ENCODE measurements around the gene OR2G6.
"Not testable (repeated sequence)": the region's sequence is repeated elsewhere in the genome, so short reads cannot be mapped to it uniquely, and the experiment has no call there.

OR2G6 gene
- total RNA-seq = 0 reads per million in 2 donors

DNA sequence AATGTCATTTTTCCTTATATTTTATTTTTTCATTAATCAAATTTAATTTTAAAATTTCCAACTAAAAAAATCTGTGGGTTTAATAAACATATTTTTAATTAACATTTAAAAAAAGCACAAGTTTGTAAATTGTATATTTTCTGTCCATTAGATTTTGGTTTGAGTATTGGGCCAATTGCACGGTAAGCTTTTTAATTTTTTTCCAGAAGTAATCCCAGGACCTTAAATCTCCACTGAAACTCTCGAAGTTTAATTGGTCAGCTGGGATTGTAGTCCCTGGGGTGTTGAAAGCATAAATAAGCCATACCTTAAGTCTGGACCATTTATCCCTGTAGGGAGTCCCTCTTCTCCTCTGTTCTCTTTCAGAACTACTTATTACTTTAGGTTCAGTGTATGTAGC is at the start of gene OR2G6:
OR2G6 (plus strand) TSS at position 301 of the 400 bp plus-strand sequence. CDS start 13,574 bp downstream, outside the sequence.
- DNase-seq = not testable (repeated sequence)

DNA sequence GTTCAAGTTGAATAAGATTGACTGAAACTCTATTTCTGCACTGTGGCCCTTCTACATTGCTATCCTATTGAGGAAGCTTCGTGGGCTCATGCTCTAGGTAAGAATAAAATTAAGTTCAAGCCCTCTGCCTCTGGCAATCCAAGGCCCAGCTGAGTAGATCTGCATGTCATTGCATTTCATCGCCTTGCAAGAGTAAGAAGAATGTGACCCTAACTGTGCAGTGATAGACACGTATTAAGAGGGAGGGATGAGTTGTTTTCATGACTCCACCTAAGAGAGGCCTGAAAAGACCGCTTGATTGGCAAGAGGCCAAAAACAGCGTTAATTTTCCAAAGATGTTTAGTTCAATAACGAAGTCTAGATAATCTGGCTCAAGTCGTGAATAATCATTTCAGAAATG is 48.8 kb upstream of the OR2G6 start:
- not testable (repeated sequence) for DNase-seq

DNA sequence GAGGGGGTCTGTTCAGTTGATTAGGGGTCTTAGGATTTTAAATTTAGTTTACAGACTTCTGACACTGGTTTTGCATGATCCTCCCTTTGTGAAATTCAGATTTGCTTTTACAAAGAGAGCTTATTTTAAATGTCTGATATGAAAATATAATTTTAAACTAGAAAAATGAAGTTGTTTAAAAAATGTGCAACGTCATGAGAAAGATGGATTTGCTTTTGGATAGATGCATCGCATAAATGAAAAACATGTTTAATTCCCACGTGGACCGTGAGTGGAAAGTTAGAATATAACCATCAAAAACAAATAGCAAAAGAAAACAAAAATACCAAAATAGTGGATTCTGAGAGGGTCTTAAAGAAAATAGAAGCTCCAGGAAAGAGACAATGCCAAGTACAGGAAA is 36.7 kb upstream of the OR2G6 start:
- no peak for DNase-seq

DNA sequence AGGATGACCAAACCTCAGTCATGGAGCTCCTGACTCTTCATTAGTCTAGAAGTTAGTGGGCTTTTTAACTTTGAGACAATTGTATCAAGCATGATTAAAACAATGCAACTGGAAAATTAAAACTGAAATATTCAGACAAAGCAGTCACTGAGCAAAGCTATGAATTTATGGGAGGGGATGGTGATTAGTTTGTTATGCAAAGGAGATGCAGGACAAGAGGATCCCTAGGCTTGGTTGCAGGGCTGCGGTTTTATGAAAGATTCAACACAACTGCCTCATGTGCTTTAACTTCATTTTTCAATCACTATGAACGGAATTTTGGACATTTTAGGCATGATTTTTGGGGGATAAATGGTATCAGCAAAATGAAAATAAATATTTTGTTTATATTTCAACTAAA is 35.8 kb upstream of the OR2G6 start:
- DNase-seq = not testable (repeated sequence)

DNA sequence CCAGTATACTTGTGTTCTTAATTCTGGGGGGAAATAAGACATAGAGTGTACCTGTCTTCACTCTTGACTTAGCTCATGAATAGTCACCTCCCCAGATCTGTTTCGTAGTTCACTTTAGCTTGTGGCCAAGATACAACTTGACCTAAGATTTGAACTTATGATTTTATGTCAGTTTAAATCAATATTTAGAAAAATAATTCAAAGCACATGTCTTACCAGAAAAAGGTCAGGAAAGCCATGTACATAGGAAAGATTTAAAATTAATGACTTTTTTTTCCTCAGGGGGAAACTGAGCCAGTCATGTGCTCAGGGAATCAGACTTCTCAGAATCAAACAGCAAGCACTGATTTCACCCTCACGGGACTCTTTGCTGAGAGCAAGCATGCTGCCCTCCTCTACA is 34.8 kb upstream of the OR2G6 start, which contains the start of gene OR2T3:
OR2T3 (plus strand) TSS at position 301 of the 400 bp plus-strand sequence; CDS start at position 301, 0 bp downstream.
- DNase-seq = not testable (repeated sequence)

DNA sequence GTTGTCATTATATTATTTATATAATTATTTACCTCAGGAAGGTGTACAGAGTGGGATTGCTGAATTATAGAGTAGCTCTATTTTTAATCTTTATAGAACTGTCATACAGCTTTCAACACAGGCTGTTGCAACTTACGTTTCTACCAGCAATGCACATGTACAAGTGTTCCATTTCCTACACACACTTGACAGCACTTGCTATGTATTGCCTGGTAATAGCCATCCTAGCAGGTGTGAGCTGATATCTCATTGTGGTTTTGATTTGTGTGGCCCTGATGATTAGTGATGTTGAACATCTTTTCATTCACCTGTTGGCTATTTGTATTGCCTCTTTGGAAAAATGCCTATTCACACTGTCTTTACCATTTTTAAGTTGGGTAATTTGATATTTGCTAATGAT is 32.2 kb upstream of the OR2G6 start:
- not testable (repeated sequence) for DNase-seq

DNA sequence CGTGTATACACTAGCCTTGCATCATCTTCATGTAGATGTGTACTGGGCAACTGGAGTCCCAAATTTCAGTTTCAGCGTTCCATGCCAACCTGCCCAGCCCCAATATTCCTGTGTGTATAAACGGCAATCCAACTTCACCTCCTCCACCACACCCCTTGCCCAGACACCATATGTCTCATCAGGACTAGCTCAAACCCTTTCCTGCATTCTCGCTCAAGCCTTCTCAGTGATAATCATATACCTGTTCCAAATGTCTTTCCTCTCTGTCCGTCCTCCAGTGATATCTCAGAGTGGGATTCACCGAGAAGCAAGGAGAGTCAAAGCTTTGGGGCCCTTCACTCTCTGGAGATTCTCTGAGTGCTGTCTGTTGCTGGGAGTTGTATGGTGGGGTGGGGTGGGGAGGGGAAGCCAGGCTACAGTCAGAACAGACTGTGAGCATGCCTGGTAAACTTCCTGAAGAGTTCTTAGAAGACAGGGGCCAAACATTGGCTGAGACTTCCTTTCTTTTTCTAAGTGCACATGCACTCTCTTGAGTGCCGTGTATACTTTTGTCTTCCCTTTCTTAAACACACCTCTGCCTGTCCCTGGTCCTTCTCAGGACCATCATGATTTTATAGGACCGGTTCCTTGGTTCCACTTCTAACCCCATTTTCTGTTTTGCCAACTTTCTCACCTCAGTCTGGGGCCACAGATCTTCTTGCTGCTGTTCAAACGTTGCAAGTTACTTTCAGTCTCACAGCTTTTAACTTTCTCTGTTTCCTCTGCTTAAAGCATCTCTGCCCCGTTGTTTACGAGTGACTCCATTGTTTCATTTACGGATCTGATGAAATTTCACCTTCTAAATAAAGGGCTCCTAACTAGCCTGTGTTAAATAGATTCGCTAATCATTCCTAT is 25.9 kb upstream of the OR2G6 start:
- not testable (repeated sequence) for DNase-seq

DNA sequence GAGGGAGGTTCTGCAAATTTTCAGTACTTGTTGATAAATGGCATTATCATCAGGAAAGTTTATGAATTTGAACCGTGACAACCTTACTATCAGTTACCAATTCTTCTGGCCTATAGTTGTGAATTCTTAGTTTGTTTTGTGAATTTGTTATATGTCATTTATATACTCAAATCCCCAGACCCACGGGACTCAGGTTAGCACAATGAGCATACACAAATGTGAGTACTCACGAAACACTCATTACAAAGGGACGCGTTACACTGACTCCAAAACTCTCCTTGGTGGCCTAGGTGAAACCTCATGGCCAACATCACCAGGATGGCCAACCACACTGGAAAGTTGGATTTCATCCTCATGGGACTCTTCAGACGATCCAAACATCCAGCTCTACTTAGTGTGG is 19.6 kb upstream of the OR2G6 start, which contains the start of gene OR2T5:
OR2T5 (plus strand) TSS at position 301 of the 400 bp plus-strand sequence; CDS start at position 301, 0 bp downstream.
- not testable (repeated sequence) for DNase-seq

DNA sequence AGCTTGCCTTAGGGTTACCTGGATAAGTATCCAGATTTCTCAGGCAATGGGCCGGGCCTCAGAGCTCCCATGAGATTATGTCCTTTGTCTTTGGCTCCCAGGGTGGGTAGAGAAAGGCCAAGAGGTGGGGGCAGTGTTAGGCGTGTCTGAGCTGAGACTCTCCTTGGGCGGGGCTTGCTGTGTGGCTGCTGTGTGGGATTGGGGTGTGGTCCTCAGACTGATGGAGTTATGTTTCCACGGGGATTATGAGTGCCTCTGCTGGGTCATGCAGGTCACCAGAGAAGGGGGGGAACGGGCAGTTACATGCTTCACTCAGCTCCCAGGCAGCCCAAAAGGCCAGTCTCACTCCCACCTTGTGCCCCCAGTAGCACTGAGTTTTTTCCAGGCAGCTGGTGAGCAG is 11.2 kb upstream of the OR2G6 start:
- not testable (repeated sequence) for DNase-seq

DNA sequence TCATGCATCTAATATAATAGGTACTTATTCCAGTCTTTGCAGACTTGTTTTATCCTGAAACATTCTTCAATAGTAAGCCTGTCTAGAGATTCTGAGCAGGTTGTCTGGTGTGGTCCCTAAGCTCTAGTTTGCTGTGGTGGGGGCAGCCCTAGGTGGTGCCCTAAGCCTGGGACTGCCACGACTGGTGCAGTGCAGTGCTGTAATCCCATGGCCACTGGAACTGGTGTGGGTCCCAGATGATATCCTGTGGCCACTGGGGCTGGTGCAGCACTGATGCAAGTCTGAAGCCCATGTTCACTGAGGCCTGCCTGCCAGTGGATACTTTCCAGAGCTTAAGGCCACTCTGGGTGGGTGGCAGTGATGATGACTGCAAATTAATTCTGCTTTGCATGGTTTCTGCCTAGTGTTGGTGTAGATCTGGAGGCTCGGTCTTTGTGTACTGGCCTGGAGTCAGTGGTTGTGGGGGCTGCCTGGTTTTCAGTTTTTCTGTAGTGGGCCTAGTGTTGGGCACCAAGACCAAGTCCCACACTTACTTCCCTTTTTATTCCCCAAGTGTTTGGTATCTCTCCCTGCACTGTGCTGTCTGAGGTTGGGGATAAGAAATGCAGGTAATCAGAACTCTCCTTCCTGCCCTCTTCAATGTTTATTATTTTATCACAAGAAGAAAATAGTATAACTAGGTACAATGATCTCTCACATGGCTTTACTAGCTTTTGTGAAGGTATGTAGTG is 7.4 kb upstream of the OR2G6 start:
- not testable (repeated sequence) for DNase-seq

DNA sequence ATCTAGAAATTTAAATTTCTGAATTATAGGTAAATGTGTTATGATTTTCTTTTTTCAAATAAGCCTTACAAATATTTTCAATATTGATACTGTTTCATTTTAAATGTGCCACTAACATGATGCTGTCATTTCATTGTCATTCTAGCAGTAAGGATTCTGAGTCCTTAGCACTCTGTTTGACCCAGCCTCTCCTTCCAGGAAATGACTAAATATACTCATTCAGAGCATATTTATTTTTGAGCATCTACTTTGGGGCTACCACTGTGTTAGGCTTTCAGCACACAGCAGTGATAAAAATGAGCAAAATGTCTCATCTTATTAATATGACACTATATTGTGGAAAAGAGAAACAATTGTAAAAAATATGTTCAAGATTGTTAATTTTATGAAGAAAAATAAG is 2.3 kb downstream of the OR2G6 start:
- not testable (repeated sequence) for DNase-seq

DNA sequence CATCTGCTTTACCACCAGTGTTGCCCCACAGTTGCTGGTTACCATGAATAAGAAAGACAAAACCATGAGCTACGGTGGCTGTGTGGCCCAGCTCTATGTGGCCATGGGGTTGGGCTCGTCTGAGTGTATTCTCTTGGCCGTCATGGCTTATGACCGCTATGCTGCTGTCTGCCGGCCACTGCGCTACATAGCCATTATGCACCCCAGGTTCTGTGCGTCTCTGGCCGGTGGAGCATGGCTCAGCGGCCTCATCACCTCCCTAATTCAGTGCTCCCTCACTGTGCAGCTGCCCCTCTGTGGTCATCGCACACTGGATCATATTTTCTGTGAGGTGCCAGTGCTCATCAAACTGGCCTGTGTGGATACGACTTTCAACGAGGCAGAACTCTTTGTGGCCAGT is 14.0 kb downstream of the OR2G6 start:
- DNase-seq = no peak

DNA sequence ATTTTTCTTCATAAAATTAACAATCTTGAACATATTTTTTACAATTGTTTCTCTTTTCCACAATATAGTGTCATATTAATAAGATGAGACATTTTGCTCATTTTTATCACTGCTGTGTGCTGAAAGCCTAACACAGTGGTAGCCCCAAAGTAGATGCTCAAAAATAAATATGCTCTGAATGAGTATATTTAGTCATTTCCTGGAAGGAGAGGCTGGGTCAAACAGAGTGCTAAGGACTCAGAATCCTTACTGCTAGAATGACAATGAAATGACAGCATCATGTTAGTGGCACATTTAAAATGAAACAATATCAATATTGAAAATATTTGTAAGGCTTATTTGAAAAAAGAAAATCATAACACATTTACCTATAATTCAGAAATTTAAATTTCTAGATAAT is 29.6 kb downstream of the OR2G6 start:
- not testable (repeated sequence) for DNase-seq

DNA sequence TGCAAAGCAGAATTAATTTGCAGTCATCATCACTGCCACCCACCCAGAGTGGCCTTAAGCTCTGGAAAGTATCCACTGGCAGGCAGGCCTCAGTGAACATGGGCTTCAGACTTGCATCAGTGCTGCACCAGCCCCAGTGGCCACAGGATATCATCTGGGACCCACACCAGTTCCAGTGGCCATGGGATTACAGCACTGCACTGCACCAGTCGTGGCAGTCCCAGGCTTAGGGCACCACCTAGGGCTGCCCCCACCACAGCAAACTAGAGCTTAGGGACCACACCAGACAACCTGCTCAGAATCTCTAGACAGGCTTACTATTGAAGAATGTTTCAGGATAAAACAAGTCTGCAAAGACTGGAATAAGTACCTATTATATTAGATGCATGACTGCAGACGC is 39.5 kb downstream of the OR2G6 start:
- not testable (repeated sequence) for DNase-seq

DNA sequence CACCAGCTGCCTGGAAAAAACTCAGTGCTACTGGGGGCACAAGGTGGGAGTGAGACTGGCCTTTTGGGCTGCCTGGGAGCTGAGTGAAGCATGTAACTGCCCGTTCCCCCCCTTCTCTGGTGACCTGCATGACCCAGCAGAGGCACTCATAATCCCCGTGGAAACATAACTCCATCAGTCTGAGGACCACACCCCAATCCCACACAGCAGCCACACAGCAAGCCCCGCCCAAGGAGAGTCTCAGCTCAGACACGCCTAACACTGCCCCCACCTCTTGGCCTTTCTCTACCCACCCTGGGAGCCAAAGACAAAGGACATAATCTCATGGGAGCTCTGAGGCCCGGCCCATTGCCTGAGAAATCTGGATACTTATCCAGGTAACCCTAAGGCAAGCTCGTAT is 43.2 kb downstream of the OR2G6 start:
- DNase-seq = not testable (repeated sequence)

DNA sequence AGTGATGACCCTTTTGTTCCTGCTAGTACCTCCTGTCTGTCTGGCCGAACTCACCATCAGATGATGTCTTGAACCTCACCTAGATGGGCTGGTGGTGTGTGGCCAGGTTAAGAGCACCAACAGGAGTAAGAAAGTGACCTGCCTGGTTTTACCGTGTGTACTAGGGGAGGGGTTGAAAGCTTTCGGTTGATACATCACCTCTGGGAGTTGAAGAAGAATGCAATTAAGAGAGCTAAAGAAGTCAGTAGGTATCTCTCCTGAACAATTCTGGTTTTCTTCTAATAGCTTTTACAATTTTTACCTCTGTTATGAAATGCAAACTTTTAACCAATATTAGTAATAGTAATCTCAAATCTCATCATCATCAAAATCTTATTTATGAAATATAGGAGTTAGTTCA is 54.8 kb downstream of the OR2G6 start, which contains the start of gene OR2T29:
OR2T29 (minus strand) TSS at position 101 of the 400 bp plus-strand sequence. CDS start 3,281 bp downstream, outside the sequence.
- not testable (repeated sequence) for DNase-seq

DNA sequence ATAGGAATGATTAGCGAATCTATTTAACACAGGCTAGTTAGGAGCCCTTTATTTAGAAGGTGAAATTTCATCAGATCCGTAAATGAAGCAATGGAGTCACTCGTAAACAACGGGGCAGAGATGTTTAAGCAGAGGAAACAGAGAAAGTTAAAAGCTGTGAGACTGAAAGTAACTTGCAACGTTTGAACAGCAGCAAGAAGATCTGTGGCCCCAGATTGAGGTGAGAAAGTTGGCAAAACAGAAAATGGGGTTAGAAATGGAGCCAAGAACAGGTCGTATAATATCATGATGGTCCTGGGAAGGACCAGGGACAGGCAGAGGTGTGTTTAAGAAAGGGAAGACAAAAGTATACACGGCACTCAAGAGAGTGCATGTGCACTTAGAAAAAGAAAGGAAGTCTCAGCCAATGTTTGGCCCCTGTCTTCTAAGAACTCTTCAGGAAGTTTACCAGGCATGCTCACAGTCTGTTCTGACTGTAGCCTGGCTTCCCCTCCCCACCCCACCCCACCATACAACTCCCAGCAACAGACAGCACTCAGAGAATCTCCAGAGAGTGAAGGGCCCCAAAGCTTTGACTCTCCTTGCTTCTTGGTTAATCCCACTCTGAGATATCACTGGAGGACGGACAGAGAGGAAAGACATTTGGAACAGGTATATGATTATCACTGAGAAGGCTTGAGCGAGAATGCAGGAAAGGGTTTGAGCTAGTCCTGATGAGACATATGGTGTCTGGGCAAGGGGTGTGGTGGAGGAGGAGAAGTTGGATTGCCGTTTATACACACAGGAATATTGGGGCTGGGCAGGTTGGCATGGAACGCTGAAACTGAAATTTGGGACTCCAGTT is 57.9 kb downstream of the OR2G6 start:
- not testable (repeated sequence) for DNase-seq

DNA sequence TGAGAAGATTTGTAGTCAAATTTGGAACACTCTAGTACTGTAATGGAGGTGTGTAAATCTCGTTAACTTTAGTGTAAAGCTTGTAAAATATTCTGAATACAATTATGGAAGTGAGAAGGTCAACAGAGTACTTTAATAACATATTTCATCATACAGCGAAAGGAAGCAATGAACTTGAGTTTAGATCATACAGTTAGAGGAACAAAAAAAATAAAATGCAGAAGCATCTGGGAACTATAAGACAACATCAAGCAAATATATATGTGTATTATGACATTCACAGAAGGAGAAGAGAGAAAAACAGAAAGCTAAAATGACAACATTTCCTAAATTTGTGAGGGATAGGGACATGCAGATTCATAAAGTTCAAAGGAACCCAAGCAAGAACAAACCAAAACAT is 61.2 kb downstream of the OR2G6 start:
- not testable (repeated sequence) for DNase-seq

DNA sequence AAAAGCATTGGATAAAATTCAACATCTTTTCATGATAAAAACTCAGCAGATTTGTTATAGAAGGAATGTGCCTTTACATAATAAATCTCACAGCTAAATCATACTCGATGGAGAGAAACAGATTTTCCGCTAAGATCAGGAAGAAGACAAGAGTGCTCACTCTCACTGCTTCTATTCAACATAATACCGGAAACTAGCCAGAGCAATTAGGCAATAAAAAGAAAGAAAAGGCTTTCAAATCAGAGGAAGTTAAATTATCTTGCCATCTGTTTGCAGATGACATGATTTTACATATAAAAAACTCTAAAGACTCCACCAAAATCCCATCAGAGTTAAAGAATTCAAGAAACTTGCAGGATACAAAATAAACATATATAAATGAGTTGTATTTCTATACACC is 62.9 kb downstream of the OR2G6 start:
- not testable (repeated sequence) for DNase-seq

DNA sequence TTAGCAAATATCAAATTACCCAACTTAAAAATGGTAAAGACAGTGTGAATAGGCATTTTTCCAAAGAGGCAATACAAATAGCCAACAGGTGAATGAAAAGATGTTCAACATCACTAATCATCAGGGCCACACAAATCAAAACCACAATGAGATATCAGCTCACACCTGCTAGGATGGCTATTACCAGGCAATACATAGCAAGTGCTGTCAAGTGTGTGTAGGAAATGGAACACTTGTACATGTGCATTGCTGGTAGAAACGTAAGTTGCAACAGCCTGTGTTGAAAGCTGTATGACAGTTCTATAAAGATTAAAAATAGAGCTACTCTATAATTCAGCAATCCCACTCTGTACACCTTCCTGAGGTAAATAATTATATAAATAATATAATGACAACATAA is 64.2 kb downstream of the OR2G6 start:
- DNase-seq = not testable (repeated sequence)

DNA sequence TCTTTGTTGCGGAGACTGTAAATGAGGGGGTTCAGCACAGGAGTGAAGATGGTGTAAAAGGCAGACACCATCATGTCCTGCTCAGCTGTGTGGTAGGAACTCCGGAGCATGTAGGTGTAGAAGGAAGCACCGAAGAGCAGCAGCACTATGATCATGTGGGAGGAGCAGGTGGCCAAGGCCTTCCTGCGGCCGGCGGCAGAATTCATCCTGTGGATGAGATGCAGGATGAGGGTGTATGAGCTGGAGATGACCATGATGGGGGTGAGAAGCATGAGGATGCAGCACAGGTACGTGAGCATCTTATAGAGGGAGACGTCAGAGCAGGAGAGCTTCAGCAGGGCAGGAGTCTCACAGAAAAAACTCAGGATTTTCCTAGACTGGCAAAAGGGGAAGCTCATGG is 66.0 kb downstream of the OR2G6 start:
- DNase-seq = not testable (repeated sequence)

DNA sequence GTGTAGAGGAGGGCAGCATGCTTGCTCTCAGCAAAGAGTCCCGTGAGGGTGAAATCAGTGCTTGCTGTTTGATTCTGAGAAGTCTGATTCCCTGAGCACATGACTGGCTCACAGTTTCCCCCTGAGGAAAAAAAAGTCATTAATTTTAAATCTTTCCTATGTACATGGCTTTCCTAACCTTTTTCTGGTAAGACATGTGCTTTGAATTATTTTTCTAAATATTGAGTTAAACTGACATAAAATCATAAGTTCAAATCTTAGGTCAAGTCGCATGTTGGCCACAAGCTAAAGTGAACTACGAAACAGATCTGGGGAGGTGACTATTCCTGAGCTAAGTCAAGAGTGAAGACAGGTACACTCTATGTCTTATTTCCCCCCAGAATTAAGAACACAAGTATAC is 66.8 kb downstream of the OR2G6 start, which contains the start of gene OR2T34:
OR2T34 (minus strand) TSS at position 101 of the 400 bp plus-strand sequence; CDS start at position 101, 0 bp downstream.
- not testable (repeated sequence) for DNase-seq
